SU-DHL-6 (cell line): Measurements from ENCODE around the gene PAK1IP1.

Experiments used
- H2AFZ ChIP-seq: fragments of 200-600 bp; sonication (generic); 2 replicates; pipeline ENCODE4 v1.6.1; 2014; ENCODE audit warnings: low read depth, mild to moderate bottlenecking, moderate library complexity, mixed read lengths, antibody characterized with exemption, low read length; ENCODE audit not compliant: severe bottlenecking
- H3F3A ChIP-seq: fragments of 200-600 bp; shearing (Covaris generic); 2 replicates; pipeline ENCODE4 v1.6.0; 2016; ENCODE audit warnings: antibody characterized with exemption, mild to moderate bottlenecking; ENCODE audit not compliant: insufficient read depth
- H3K27ac ChIP-seq: fragments of 200-600 bp; sonication (generic); 2 replicates; pipeline ENCODE4 v1.5.1; 2016; ENCODE audit warnings: low read depth, mild to moderate bottlenecking, low read length, moderate library complexity, mixed read lengths
- H3K27me3 ChIP-seq: fragments of 200-600 bp; sonication (generic), shearing (Covaris generic); 2 replicates; pipeline ENCODE4 v1.6.0; 2014; ENCODE audit warnings: mild to moderate bottlenecking, low read length
- H3K36me3 ChIP-seq: fragments of 200-600 bp; sonication (generic); 2 replicates; pipeline ENCODE4 v1.6.1; 2014; ENCODE audit warnings: mild to moderate bottlenecking, low read length, mixed read lengths
- H3K4me2 ChIP-seq: fragments of 300-600, 200-600 bp; shearing (Covaris generic), sonication (generic); 2 replicates; pipeline ENCODE4 v1.6.0; 2014; ENCODE audit warnings: low read length, low read depth, mild to moderate bottlenecking; ENCODE audit not compliant: poor library complexity, severe bottlenecking
- H3K4me3 ChIP-seq: fragments of 200-600 bp; sonication (generic); 2 replicates; pipeline ENCODE4 v1.5.1; 2014; ENCODE audit warnings: antibody characterized with exemption, low read length, mild to moderate bottlenecking, mixed read lengths; ENCODE audit not compliant: insufficient read depth, poor library complexity, severe bottlenecking
- H3K79me2 ChIP-seq: fragments of 200-600 bp; sonication (generic); 2 replicates; pipeline ENCODE4 v1.6.1; 2014; ENCODE audit warnings: mild to moderate bottlenecking, low read length, moderate library complexity; ENCODE audit not compliant: insufficient read depth
- H3K9ac ChIP-seq: fragments of 200-600 bp; sonication (generic); 2 replicates; pipeline ENCODE4 v1.7.0; 2014; ENCODE audit warnings: mild to moderate bottlenecking, low read length
- H3K9me2 ChIP-seq: fragments of 200-600 bp; sonication (generic); replicated peaks from 2 replicates; pipeline ENCODE4 v1.6.1; 2014; ENCODE audit warnings: low read length; ENCODE audit not compliant: insufficient read depth
- H3K9me3 ChIP-seq: fragments of 200-600 bp; sonication (generic); 2 replicates; pipeline ENCODE4 v1.6.1; 2014; ENCODE audit warnings: low read length, mixed read lengths; ENCODE audit not compliant: insufficient read depth
- H4K20me1 ChIP-seq: fragments of 200-600 bp; sonication (generic); 2 replicates; pipeline ENCODE4 v1.6.1; 2014; ENCODE audit warnings: low read depth, mild to moderate bottlenecking, antibody characterized with exemption, low read length, moderate library complexity, mixed read lengths
- EZH2phosphoT487 ChIP-seq: fragments of 200-600 bp; sonication (generic), shearing (Covaris generic); conservative IDR thresholded peaks from 2 replicates; pipeline ENCODE4 v1.6.1; 2018; ENCODE audit warnings: mild to moderate bottlenecking, antibody characterized with exemption, low read length, moderate library complexity, mixed read lengths
- TF ChIP-seq, protein P1 (sequence below): fragments of 200-600 bp; sonication (generic); IDR thresholded peaks from one replicate; pipeline ENCODE4 v1.5.1; 2017; ENCODE audit warnings: antibody characterized with exemption, mild to moderate bottlenecking, low read length, moderate library complexity; ENCODE audit not compliant: insufficient read depth, poor library complexity, severe bottlenecking

PAK1IP1 gene

DNA sequence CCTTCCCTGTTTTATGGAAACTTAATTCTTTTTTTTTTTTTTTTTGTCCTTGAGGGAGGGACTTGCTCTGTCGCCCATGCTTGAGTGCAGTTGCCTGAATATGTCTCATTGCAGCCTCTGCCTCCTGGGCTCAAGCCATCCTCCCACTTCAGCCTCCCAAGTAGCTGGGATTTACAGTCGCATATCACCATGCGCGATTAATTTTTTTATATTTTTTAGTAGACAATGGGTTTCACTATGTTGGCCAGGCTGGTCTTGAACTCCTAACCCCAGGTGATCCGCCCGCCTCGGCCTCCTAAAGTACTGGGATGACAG lies 28.8 kb downstream of the PAK1IP1 start:
- Histone ChIP-seq H3K27me3 (no peaks in the 10 kb centered on the region), H3K9me3 (peaks cover 20% of the 10 kb centered on the region), H3K4me2 (peak overlapping the region; percentile 81), H3K79me2 (0 out of 2 replicates have a peak, but pooled peaks cover 12% of the 10 kb centered on the region), H2AFZ (peak overlapping the region; percentile 96), H3K9ac (peak overlapping the region; percentile 79), H3K36me3 (0 out of 2 replicates have a peak, but pooled peaks cover 2% of the 10 kb centered on the region), H3K4me3 (peak overlapping the region; percentile 73), H4K20me1 (no peaks in the 10 kb centered on the region), H3K9me2 (no peaks in the 10 kb centered on the region), H3K27ac (peak overlapping the region; percentile 64), H3F3A (peaks cover 23% of the 10 kb centered on the region)
- TF ChIP-seq EZH2phosphoT487, result no peak
- TF ChIP-seq, protein P1, sequence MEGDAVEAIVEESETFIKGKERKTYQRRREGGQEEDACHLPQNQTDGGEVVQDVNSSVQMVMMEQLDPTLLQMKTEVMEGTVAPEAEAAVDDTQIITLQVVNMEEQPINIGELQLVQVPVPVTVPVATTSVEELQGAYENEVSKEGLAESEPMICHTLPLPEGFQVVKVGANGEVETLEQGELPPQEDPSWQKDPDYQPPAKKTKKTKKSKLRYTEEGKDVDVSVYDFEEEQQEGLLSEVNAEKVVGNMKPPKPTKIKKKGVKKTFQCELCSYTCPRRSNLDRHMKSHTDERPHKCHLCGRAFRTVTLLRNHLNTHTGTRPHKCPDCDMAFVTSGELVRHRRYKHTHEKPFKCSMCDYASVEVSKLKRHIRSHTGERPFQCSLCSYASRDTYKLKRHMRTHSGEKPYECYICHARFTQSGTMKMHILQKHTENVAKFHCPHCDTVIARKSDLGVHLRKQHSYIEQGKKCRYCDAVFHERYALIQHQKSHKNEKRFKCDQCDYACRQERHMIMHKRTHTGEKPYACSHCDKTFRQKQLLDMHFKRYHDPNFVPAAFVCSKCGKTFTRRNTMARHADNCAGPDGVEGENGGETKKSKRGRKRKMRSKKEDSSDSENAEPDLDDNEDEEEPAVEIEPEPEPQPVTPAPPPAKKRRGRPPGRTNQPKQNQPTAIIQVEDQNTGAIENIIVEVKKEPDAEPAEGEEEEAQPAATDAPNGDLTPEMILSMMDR, result no peak

DNA sequence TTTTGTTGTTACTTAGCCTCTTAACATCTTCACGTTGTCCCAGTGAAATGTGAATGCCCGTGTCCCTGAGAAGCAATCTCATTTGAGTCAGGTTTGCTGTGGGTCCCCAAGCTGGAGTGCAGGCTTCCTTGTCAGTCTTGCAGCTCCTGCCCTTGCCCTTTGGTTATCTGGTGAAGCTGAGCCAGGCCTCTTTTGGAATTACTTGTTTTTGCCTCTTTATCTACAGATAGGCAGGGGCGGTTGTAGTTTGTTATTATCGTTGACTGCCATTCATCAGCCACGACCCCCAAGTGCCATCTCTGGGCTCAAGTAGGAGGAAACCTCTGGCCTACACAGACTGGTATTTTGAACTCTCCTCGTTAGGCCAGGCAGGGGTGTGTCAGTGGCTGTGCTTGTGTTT lies 30.3 kb downstream of the PAK1IP1 start:
- Histone ChIP-seq H3K4me3 (no peak overlapping the region), H3K27ac (no peak overlapping the region), H3K9me3 (peaks cover 5% of the 10 kb centered on the region; the same call in 1 of the 2 replicates), H3K9me2 (no peaks in the 10 kb centered on the region), H3K27me3 (no peaks in the 10 kb centered on the region), H3K36me3 (peaks cover 2% of the 10 kb centered on the region; the same call in 1 of the 2 replicates), H2AFZ (no peak overlapping the region), H3F3A (peaks cover 18% of the 10 kb centered on the region), H3K9ac (no peak overlapping the region), H3K4me2 (no peak overlapping the region), H4K20me1 (no peaks in the 10 kb centered on the region), H3K79me2 (0 out of 2 replicates have a peak, but pooled peaks cover 12% of the 10 kb centered on the region)
- no peak for TF ChIP-seq EZH2phosphoT487
- TF ChIP-seq, protein P1, result no peak

DNA sequence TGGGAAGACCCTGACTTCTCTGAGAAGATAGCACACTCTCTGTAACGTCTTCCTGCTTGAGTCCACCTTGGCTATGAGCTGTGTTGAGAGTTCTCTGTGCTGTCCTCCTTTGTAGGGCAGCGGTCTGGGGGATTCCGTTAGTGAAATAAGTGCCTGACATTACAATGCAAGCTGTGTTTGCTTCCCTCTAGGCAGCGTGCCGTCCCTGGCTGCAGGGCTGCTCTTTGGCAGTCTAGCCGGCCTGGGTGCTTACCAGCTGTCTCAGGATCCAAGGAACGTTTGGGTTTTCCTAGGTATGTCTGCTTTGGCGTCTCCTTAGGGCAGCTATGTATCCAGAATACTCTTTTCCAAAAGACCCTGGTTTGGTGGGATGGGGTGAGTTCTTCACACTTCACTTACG lies 30.9 kb downstream of the PAK1IP1 start:
- Histone ChIP-seq H3K27me3 (no peaks in the 10 kb centered on the region), H3K27ac (no peak overlapping the region), H3K9ac (no peak overlapping the region), H3K4me3 (no peak overlapping the region), H3K79me2 (0 out of 2 replicates have a peak, but pooled peaks cover 12% of the 10 kb centered on the region), H3K9me2 (no peaks in the 10 kb centered on the region), H2AFZ (no peak overlapping the region), H4K20me1 (no peaks in the 10 kb centered on the region), H3K4me2 (no peak overlapping the region), H3K36me3 (peaks cover 4% of the 10 kb centered on the region; the same call in 1 of the 2 replicates), H3K9me3 (peaks cover 4% of the 10 kb centered on the region; the same call in 1 of the 2 replicates), H3F3A (peaks cover 22% of the 10 kb centered on the region)
- TF ChIP-seq, protein P1, result no peak
- no peak for TF ChIP-seq EZH2phosphoT487
